Measurements from ENCODE around the gene SYNE4. TPM values are rescaled to one million over a fixed set of nuclear protein-coding genes. Genes with fewer than 3 reads are reported as not detected.

The SYNE4 gene
- total and polyA plus RNA-seq, 12 donors = 0.26 to 0.62 (median 0.37) TPM; not detected in 7

DNA sequence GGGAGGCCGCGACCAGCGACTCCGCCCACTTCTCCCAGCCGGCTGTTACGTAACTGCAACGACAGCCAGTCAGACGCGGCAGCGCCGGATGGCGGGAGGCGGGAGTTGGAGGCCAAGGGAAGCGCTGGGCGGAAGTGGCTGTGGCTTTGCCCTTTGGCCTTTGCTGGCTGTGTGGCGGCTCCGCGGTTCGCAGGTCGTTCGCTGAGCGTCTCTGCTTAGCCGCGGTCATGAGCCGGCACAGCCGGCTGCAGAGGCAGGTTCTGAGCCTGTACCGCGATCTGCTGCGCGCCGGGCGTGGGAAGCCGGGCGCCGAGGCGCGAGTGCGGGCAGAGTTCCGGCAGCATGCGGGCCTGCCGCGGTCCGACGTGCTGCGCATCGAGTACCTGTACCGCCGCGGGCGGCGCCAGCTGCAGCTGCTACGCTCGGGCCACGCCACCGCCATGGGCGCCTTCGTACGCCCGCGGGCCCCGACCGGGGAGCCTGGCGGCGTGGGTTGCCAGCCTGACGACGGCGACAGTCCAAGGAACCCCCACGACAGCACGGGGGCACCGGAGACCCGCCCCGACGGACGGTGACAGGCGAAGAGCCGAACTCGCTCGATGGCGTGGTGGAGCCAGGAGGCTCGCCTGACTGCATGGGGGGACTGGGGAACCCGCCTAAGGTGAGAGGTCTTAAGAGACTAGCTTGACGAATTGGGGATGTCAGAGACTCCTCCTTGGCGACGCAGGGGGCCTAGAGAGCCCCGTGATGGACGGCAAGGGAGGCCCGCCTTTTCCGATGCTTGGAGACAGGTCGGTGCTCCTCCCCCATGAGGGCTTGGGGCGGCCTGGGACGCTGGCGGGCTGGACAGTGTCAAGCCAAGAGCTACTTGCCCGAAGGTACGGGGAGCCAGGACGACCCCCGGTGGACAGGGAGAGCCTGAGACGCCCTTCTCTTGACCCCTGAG is 13.3 kb downstream of the SYNE4 start, which contains the start of gene SDHAF1:
Gene SDHAF1, plus strand, starts transcription at position 141 of the 946 bp plus-strand sequence. Its CDS starts 87 bp downstream, at position 228.
- ATAC-seq = peak; percentile 95 to 97 (median 97)
- TF ChIP-seq, protein P1, sequence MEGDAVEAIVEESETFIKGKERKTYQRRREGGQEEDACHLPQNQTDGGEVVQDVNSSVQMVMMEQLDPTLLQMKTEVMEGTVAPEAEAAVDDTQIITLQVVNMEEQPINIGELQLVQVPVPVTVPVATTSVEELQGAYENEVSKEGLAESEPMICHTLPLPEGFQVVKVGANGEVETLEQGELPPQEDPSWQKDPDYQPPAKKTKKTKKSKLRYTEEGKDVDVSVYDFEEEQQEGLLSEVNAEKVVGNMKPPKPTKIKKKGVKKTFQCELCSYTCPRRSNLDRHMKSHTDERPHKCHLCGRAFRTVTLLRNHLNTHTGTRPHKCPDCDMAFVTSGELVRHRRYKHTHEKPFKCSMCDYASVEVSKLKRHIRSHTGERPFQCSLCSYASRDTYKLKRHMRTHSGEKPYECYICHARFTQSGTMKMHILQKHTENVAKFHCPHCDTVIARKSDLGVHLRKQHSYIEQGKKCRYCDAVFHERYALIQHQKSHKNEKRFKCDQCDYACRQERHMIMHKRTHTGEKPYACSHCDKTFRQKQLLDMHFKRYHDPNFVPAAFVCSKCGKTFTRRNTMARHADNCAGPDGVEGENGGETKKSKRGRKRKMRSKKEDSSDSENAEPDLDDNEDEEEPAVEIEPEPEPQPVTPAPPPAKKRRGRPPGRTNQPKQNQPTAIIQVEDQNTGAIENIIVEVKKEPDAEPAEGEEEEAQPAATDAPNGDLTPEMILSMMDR (IDR thresholded peaks at IDR 0.05) = no peak
- peak; percentile 97 to 98 for DNase-seq
- Histone ChIP-seq H3K36me3 (peaks cover 0 to 31% (median 0%) of the 10 kb centered on the region in 9 donors), H3K27ac (peak within 1 kb of the TSS in 9 of 10 donors; percentile 78 to 95 (median 88)), H3K4me3 (peak within 1 kb of the TSS; percentile 75 to 99 (median 88)), H3K4me1 (peaks cover 10 to 45% (median 26%) of the 10 kb centered on the region in 9 donors), H3K9me3 (no peaks in the 10 kb centered on the region), H3K27me3 (no peaks in the 10 kb centered on the region)
- intact Hi-C loops (cut with DNase I) = loop anchor here in 3 of 10 donors (1.0 to 10.0 kb wide), 3 partner anchors 19 to 119 kb away; partner anchors contain the start of genes ALKBH6 (in 2 of the 3), OVOL3 (in 1 of the 3), POLR2I (in 1 of the 3) and TBCB (in 1 of the 3)
- 0 to 1% methylated on average over 93 to 97 of the region's 97 CpGs for WGBS, 2 donors

DNA sequence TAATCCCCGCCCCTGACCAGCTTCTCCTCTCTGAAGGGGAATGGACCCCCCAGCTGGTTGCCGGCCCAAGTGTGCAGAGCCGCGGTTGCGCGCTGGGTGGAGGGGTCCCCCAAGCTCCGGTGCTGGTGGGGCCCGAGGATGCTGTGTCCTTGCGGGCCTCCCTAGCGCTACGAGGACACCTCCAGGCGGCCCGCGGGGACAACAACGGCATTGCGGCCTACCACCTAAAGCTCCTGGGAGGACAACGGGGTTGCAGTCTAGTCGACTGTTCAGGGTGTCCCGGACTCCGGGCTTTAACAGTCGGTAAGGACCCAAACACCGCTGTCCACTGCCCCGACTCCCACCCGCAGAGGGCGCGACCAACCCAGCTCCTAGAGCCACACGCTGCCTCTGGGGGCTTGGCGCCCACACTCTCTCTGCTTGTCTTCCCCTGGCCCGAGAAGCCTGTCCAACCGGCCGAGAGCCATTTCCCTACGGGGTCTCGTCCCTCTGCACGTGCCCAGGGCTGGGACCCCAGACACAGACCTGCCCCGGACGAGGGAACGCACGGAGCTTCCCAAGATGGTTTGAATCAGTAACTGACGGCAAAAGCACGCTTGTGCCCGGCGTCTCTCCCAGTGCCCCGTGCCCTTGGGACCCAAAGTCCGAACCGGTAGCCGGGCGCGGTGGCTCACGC is 14.6 kb downstream of the SYNE4 start:
- Histone ChIP-seq H3K27me3 (no peaks in the 10 kb centered on the region), H3K4me3 (peak overlapping the region; percentile 75 to 99 (median 88)), H3K4me1 (peaks cover 9 to 34% (median 26%) of the 10 kb centered on the region in 9 donors), H3K36me3 (peaks cover 0 to 23% (median 0%) of the 10 kb centered on the region in 9 donors), H3K9me3 (no peaks in the 10 kb centered on the region), H3K27ac (peak overlapping the region in 9 of 10 donors; percentile 78 to 95 (median 88))
- peak; percentile 25 to 38 for DNase-seq
- TF ChIP-seq, protein P1 (IDR thresholded peaks at IDR 0.05) = peak in 3 of 9 donors; percentile 29 to 33 (median 32)
- WGBS, 2 donors = 33 to 35% methylated on average over 49 of the region's 49 CpGs
- intact Hi-C loops (cut with DNase I) = loop anchor here in 1 of 10 donors (10.0 kb wide), 1 partner anchor 121 kb away; the partner anchor contains the start of genes OVOL3, POLR2I and TBCB
- peak in 6 of 8 donors; percentile 8 to 42 (median 16) for ATAC-seq

DNA sequence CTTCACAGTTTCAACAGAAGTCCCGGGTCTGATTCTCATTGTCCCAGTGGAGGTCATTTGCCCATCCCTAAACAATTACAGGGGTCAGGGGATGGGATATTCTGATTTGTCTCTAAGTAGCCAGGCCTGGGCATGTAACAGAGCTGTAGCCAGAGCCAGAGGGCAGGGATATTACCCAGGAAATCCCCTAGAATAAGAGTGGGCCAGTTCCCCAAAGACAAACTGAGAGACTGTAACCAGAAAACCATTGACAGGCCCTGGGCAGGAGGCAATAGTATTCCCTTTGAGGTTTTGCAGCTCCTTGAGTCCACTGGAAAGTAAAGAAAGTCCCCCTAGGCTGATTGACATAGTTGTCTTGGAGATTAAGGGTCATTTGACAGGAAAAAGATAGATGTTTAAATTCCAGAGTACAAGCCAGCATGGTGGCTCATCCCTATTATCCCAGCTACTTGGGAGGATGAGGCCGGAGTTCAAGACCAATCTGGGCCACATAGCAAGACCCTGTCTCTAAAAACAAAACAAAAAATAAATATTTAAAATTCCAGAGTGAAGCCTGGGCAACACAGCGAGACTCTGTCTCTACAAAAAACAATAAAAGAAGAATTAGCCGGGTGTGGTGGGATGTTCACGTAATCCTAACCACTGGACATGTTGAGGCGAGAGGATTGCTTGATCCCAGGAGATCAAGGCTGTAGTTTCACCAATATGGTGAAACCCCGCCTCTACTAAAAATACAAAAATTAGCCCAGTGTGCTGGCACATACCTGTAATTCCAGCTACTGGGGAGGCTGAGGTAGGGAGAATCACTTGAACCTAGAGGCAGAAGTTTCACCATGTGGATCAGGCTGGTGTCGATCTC is 15.5 kb downstream of the SYNE4 start:
- Histone ChIP-seq H3K36me3 (peaks cover 0 to 15% (median 0%) of the 10 kb centered on the region in 9 donors), H3K4me1 (peaks cover 7 to 31% (median 23%) of the 10 kb centered on the region in 9 donors), H3K9me3 (no peaks in the 10 kb centered on the region), H3K27ac (no peak overlapping the region), H3K4me3 (no peak overlapping the region), H3K27me3 (peaks cover 0 to 9% (median 7%) of the 10 kb centered on the region in 7 donors)
- ATAC-seq (no peak), DNase-seq (no peak)
- intact Hi-C loops (cut with DNase I) = loop anchor here in 1 of 10 donors (10.0 kb wide), 1 partner anchor 122 kb away; the partner anchor contains the start of genes OVOL3, POLR2I and TBCB
- 93 to 94% methylated on average over 8 of the region's 8 CpGs for WGBS, 2 donors
- TF ChIP-seq, protein P1 (IDR thresholded peaks at IDR 0.05) = no peak

All from heart right ventricle (tissue), 16 donors.